Neural cell (in vitro differentiated cells): ENCODE results near the gene PTPRC. TPM values are rescaled to one million over a fixed set of nuclear protein-coding genes. Genes with fewer than 3 reads are reported as not detected.

ENCODE experiments used
- H2AFZ ChIP-seq: fragments of 200-600, 300-800 bp; sonication (generic), shearing (Covaris generic); 2 replicates; pipeline ENCODE4 v1.6.0; 2014; ENCODE audit warnings: low read depth, mild to moderate bottlenecking, antibody characterized with exemption, low read length, moderate library complexity
- H3F3A ChIP-seq: fragments of 200-600 bp; shearing (Covaris generic); 2 replicates; pipeline ENCODE4 v1.6.1; 2016; ENCODE audit warnings: mild to moderate bottlenecking, moderate library complexity, mixed read lengths, antibody characterized with exemption, low read length; ENCODE audit not compliant: insufficient read depth, poor library complexity, severe bottlenecking
- H3K27ac ChIP-seq: fragments of 200-600, 300-800 bp; sonication (generic), shearing (Covaris generic); 2 replicates; pipeline ENCODE4 v1.5.1; 2014; ENCODE audit warnings: mild to moderate bottlenecking, low read length, moderate library complexity
- H3K27me3 ChIP-seq: fragments of 300-800, 200-600 bp; sonication (generic), shearing (Covaris generic); 2 replicates; pipeline ENCODE4 v1.6.0; 2014; ENCODE audit warnings: mild to moderate bottlenecking, low read depth, low read length, moderate library complexity; ENCODE audit not compliant: insufficient read depth
- H3K36me3 ChIP-seq: fragments of 300-800, 200-600 bp; sonication (generic), shearing (Covaris generic); 2 replicates; pipeline ENCODE4 v1.5.1; 2014; ENCODE audit warnings: mild to moderate bottlenecking, antibody characterized with exemption, low read length, moderate library complexity; ENCODE audit not compliant: insufficient read depth
- H3K4me2 ChIP-seq: fragments of 300-800, 200-600 bp; sonication (generic), shearing (Covaris generic); 2 replicates; pipeline ENCODE4 v1.6.0; 2014; ENCODE audit warnings: mild to moderate bottlenecking, low read length
- H3K4me3 ChIP-seq: fragments of 300-800, 200-600 bp; sonication (generic), shearing (Covaris generic); 2 replicates; pipeline ENCODE4 v1.5.1; 2014; ENCODE audit warnings: mild to moderate bottlenecking, low read length, moderate library complexity
- H3K79me2 ChIP-seq: fragments of 200-600 bp; shearing (Covaris generic); replicated peaks from 2 replicates; pipeline ENCODE4 v1.6.0; 2014; ENCODE audit warnings: mild to moderate bottlenecking, low read length, moderate library complexity; ENCODE audit not compliant: insufficient read depth
- H3K9ac ChIP-seq: fragments of 300-800, 200-600 bp; sonication (generic), shearing (Covaris generic); 2 replicates; pipeline ENCODE4 v1.6.1; 2016; ENCODE audit warnings: mild to moderate bottlenecking, low read length, mixed read lengths
- H3K9me2 ChIP-seq: fragments of 200-600 bp; shearing (Covaris generic); 2 replicates; pipeline ENCODE4 v1.6.1; 2016; ENCODE audit warnings: mild to moderate bottlenecking, low read length, mixed read lengths; ENCODE audit not compliant: insufficient read depth
- H3K9me3 ChIP-seq: fragments of 200-600, 300-800 bp; sonication (generic), shearing (Covaris generic); 2 replicates; pipeline ENCODE4 v1.6.1; 2016; ENCODE audit warnings: mild to moderate bottlenecking, mixed run types, low read length, moderate library complexity, mixed read lengths
- H4K20me1 ChIP-seq: fragments of 200-600 bp; shearing (Covaris generic); 2 replicates; pipeline ENCODE4 v1.6.1; 2016; ENCODE audit warnings: mild to moderate bottlenecking, mixed run types; ENCODE audit not compliant: insufficient read depth
- CTCF ChIP-seq: fragments of 450-650 bp; IDR thresholded peaks from 2 replicates; pipeline ENCODE4 v1.5.1; 2014; ENCODE audit warnings: antibody characterized with exemption, mild to moderate bottlenecking, moderate library complexity; ENCODE audit not compliant: poor library complexity, severe bottlenecking
- EP300 ChIP-seq: fragments of 450-650 bp; conservative IDR thresholded peaks from 2 replicates; pipeline ENCODE4 v1.6.1; 2014; ENCODE audit warnings: antibody characterized with exemption, mild to moderate bottlenecking, moderate library complexity; ENCODE audit not compliant: poor library complexity, severe bottlenecking
- EZH2 ChIP-seq: fragments of 200-600, 300-800 bp; shearing (Covaris generic), sonication (generic); IDR thresholded peaks from 2 replicates; pipeline ENCODE4 v1.6.1; 2014; ENCODE audit warnings: antibody characterized with exemption, low read length, borderline replicate concordance, mild to moderate bottlenecking; ENCODE audit not compliant: insufficient read depth, poor library complexity, severe bottlenecking
- MXI1 ChIP-seq: fragments of 450-650 bp; conservative IDR thresholded peaks from 2 replicates; pipeline ENCODE4 v1.6.1; 2014; ENCODE audit warnings: antibody characterized with exemption, mild to moderate bottlenecking; ENCODE audit not compliant: poor library complexity, severe bottlenecking
- POLR2AphosphoS5 ChIP-seq: IDR thresholded peaks from 2 replicates; pipeline ENCODE4 v1.6.1; 2012
- RAD21 ChIP-seq: fragments of 450-650 bp; conservative IDR thresholded peaks from 2 replicates; pipeline ENCODE4 v1.6.1; 2014; ENCODE audit warnings: antibody characterized with exemption, mild to moderate bottlenecking, moderate library complexity
- REST ChIP-seq: IDR thresholded peaks from 2 replicates; pipeline ENCODE4 v1.6.1; 2012; ENCODE audit warnings: borderline replicate concordance
- SMC3 ChIP-seq: fragments of 450-650 bp; conservative IDR thresholded peaks from 2 replicates; pipeline ENCODE4 v1.6.1; 2014; ENCODE audit warnings: antibody characterized with exemption, mild to moderate bottlenecking, moderate library complexity; ENCODE audit not compliant: poor library complexity
- TAF1 ChIP-seq: IDR thresholded peaks from 2 replicates; pipeline ENCODE4 v1.6.1; 2012; ENCODE audit warnings: low read depth
- polyA plus RNA-seq: library from polyadenylated mRNA; depleted of rRNA; stranded (reverse); fragments of >200 nt; gene quantifications from 2 replicates; pipeline ENCODE4 v1.2.3, GENCODE V29; 2014

The PTPRC gene
- polyA plus RNA-seq, 1 donor from 2014 or later: 0.12 TPM

GRCh38 chr1:198649968-198650338, 11.1 kb downstream of the PTPRC start:
- H3F3A ChIP-seq: no peaks in the 10 kb centered on the region
- H3K27ac ChIP-seq: no peak overlapping the region
- H3K4me2 ChIP-seq: no peak overlapping the region
- H3K27me3 ChIP-seq: no peaks in the 10 kb centered on the region
- H3K79me2 ChIP-seq: no peaks in the 10 kb centered on the region
- H3K9me2 ChIP-seq: no peaks in the 10 kb centered on the region
- no peak overlapping the region for H2AFZ ChIP-seq
- no peaks in the 10 kb centered on the region for H3K36me3 ChIP-seq
- H4K20me1 ChIP-seq: no peaks in the 10 kb centered on the region
- no peak overlapping the region for H3K4me3 ChIP-seq
- no peaks in the 10 kb centered on the region for H3K9me3 ChIP-seq
- TF ChIP-seq EP300: no peak
- TF ChIP-seq POLR2AphosphoS5: no peak
- TF ChIP-seq EZH2: no peak
- H3K9ac ChIP-seq: no peak overlapping the region

- H3K9me2 ChIP-seq: no peaks in the 10 kb centered on the region
- no peaks in the 10 kb centered on the region for H3K9me3 ChIP-seq
- H3F3A ChIP-seq: no peaks in the 10 kb centered on the region
- no peaks in the 10 kb centered on the region for H4K20me1 ChIP-seq
- no peaks in the 10 kb centered on the region for H3K79me2 ChIP-seq
- H2AFZ ChIP-seq: no peak overlapping the region
- H3K4me2 ChIP-seq: no peak overlapping the region
- no peak overlapping the region for H3K9ac ChIP-seq
- TF ChIP-seq TAF1 (no peak), SMC3 (no peak), MXI1 (no peak), REST (no peak), EZH2 (no peak), EP300 (no peak), RAD21 (no peak), CTCF (no peak), POLR2AphosphoS5 (no peak)
- H3K4me3 ChIP-seq: no peak overlapping the region
- H3K36me3 ChIP-seq: no peaks in the 10 kb centered on the region
- no peak overlapping the region for H3K27ac ChIP-seq
- H3K27me3 ChIP-seq: no peaks in the 10 kb centered on the region
Measured at GRCh38 chr1:198650506-198650905, 11.7 kb downstream of the PTPRC start.
